GM23338 (cell line): Measurements from ENCODE around the gene NDE1. TPM values are rescaled to one million over a fixed set of nuclear protein-coding genes. Genes with fewer than 3 reads are reported as not detected.
"Not testable (repeated sequence)": the region's sequence is repeated elsewhere in the genome, so short reads cannot be mapped to it uniquely, and the experiment has no call there.

Experiments used
- ATAC-seq: fragments of 200-7000 bp; cut with Tn5 transposase; 3 replicates; pipeline ENCODE4 v1.9.1; 2020
- DNase-seq: peaks from one replicate; pipeline ENCODE4 v3.0.0-alpha.2; 2015; ENCODE audit warnings: low spot score
- H2AFZ ChIP-seq: fragments of 200-600 bp; sonication (generic); 2 replicates; pipeline ENCODE4 v1.8.0; 2016; ENCODE audit warnings: antibody characterized with exemption, mild to moderate bottlenecking, moderate library complexity
- H3F3A ChIP-seq: fragments of 200-600 bp; sonication (generic); replicated peaks from 2 replicates; pipeline ENCODE4 v1.8.0; 2017; ENCODE audit warnings: antibody characterized with exemption, mixed run types, low read depth
- H3K27ac ChIP-seq: fragments of 200-600 bp; sonication (generic); 2 replicates; pipeline ENCODE4 v1.6.1; 2016; ENCODE audit warnings: low read depth
- H3K27me3 ChIP-seq: fragments of 200-600 bp; sonication (generic); 2 replicates; pipeline ENCODE4 v1.8.0; 2016; ENCODE audit warnings: mild to moderate bottlenecking, mixed run types, moderate library complexity; ENCODE audit not compliant: insufficient read depth
- H3K36me3 ChIP-seq: fragments of 200-600 bp; sonication (generic); 2 replicates; pipeline ENCODE4 v1.8.0; 2016; ENCODE audit warnings: mild to moderate bottlenecking; ENCODE audit not compliant: insufficient read depth
- H3K4me1 ChIP-seq: fragments of 200-600 bp; sonication (generic); 2 replicates; pipeline ENCODE4 v1.8.0; 2016; ENCODE audit warnings: mild to moderate bottlenecking, moderate library complexity; ENCODE audit not compliant: insufficient read depth
- H3K4me2 ChIP-seq: fragments of 200-600 bp; sonication (generic); 2 replicates; pipeline ENCODE4 v1.7.1; 2017; ENCODE audit warnings: mixed run types
- H3K4me3 ChIP-seq: fragments of 200-600 bp; sonication (generic); 2 replicates; pipeline ENCODE4 v1.6.1; 2016; ENCODE audit warnings: mixed run types
- H3K79me2 ChIP-seq: fragments of 200-600 bp; sonication (generic); replicated peaks from 2 replicates; pipeline ENCODE4 v1.8.0; 2017; ENCODE audit warnings: mild to moderate bottlenecking; ENCODE audit not compliant: insufficient read depth
- H3K9me2 ChIP-seq: fragments of 200-600 bp; sonication (generic); 2 replicates; pipeline ENCODE4 v1.8.0; 2017; ENCODE audit not compliant: insufficient read depth
- H4K20me1 ChIP-seq: fragments of 200-600 bp; sonication (generic); replicated peaks from 2 replicates; pipeline ENCODE4 v1.8.0; 2017; ENCODE audit warnings: mild to moderate bottlenecking; ENCODE audit not compliant: insufficient read depth
- H3K27ac Mint-ChIP-seq: 2 replicates; pipeline ENCODE4 v1.8.0; 2020; ENCODE audit warnings: inconsistent platforms, mild to moderate bottlenecking, moderate library complexity, mixed read lengths
- H3K27me3 Mint-ChIP-seq: 3 replicates; pipeline ENCODE4 v1.8.0; 2022; ENCODE audit warnings: low read depth, mild to moderate bottlenecking, moderate library complexity, mixed read lengths, inconsistent platforms; ENCODE audit not compliant: insufficient read depth, poor library complexity
- H3K36me3 Mint-ChIP-seq: 3 replicates; pipeline ENCODE4 v1.8.0; 2021; ENCODE audit warnings: low read depth, mild to moderate bottlenecking, inconsistent platforms, moderate library complexity, mixed read lengths
- H3K4me1 Mint-ChIP-seq: 3 replicates; pipeline ENCODE4 v1.8.0; 2020; ENCODE audit warnings: mild to moderate bottlenecking, inconsistent platforms, mixed read lengths
- H3K4me3 Mint-ChIP-seq: 3 replicates; pipeline ENCODE4 v1.8.0; 2021; ENCODE audit warnings: moderate library complexity, mild to moderate bottlenecking, inconsistent platforms, mixed read lengths
- H3K9me3 Mint-ChIP-seq: 3 replicates; pipeline ENCODE4 v1.8.0; 2020; ENCODE audit warnings: moderate library complexity, mild to moderate bottlenecking, inconsistent platforms, mixed read lengths
- CREB1 ChIP-seq: fragments of 250-450 bp; sonication (Bioruptor Pico); IDR thresholded peaks from 2 replicates; pipeline ENCODE4 v1.5.0; 2020; ENCODE audit warnings: low read depth, mild to moderate bottlenecking, moderate library complexity
- EZH2phosphoT487 ChIP-seq: fragments of 200-600 bp; sonication (generic); IDR thresholded peaks from one replicate; pipeline ENCODE4 v1.8.1; 2018; ENCODE audit warnings: antibody characterized with exemption; ENCODE audit not compliant: unreplicated experiment
- JUNB ChIP-seq: IDR thresholded peaks from one replicate; pipeline ENCODE4 v1.6.1; 2016; ENCODE audit warnings: antibody characterized with exemption; ENCODE audit not compliant: unreplicated experiment
- NANOG ChIP-seq: IDR thresholded peaks from 2 replicates; pipeline ENCODE4 v1.6.1; 2016; ENCODE audit warnings: antibody characterized with exemption, borderline replicate concordance
- POLR2AphosphoS5 ChIP-seq: IDR thresholded peaks from 2 replicates; pipeline ENCODE4 v1.6.1; 2016; ENCODE audit warnings: antibody characterized with exemption, low read depth
- ZNF114 ChIP-seq: fragments of 250-450 bp; sonication (Bioruptor Pico); IDR thresholded peaks from 2 replicates; pipeline ENCODE4 v1.5.0; 2020; ENCODE audit warnings: mild to moderate bottlenecking, moderate library complexity
- ZNF331 ChIP-seq: fragments of 250-450 bp; sonication (Bioruptor Pico); IDR thresholded peaks from 2 replicates; pipeline ENCODE4 v1.5.0; 2020; ENCODE audit warnings: low read depth, mild to moderate bottlenecking, moderate library complexity
- polyA plus RNA-seq: library from polyadenylated mRNA; unstranded; fragments of >200 nt; fragmentation: Nextera tagmentation; extraction: Ambion mirVana; gene quantifications from 2 replicates; pipeline ENCODE4 v1.2.1, GENCODE V29; 2016
- total RNA-seq: library from RNA; depleted of rRNA; stranded (reverse); fragments of >200 nt; shearing (Covaris generic); gene quantifications from 2 replicates; pipeline ENCODE4 v1.2.3, GENCODE V29; 2014
- TF ChIP-seq, protein P1 (sequence below): IDR thresholded peaks from one replicate; pipeline ENCODE4 v1.6.1; 2018; ENCODE audit warnings: antibody characterized with exemption; ENCODE audit not compliant: unreplicated experiment

NDE1 gene
- total and polyA plus RNA-seq, 2 experiments from 2014 or later: 13.0 to 22.9 TPM

DNA sequence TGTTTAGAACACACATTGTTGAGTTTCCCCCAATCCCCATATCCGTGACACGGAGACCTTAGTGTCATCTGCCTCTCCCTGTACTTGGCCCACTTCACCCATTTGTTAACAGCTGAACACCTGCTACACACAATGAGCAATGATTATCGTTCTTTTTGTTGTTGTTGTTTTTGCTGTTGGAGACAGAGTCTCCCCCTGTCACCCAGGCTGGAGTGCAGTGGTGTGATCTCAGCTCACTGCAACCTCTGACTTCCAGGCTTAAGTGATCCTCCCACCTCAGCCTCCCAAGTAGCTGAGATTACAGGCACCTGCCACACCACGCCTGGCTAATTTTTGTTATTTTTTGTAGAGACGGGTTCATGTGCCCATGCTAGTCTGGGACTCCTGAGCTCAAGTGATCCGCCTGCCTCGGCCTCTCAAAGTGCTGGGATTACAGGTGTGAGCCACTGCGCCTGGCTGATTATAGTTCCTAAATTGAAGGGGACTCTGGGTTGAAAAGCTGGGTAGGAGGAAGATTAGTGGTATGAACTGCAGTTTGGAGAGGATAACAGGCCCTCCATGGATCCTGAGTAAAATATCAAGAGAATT lies 21.6 kb downstream of the NDE1 start:
- Histone ChIP-seq H4K20me1 (no peaks in the 10 kb centered on the region; the same call in 1 of the 2 replicates), H3K9me2 (no peaks in the 10 kb centered on the region), H3K4me2 (no peak overlapping the region), H3K36me3 (no peaks in the 10 kb centered on the region; the same call in 1 of the 2 replicates), H3K4me1 (0 out of 2 replicates have a peak, but pooled peaks cover 2% of the 10 kb centered on the region), H3K4me3 (no peak overlapping the region), H2AFZ (no peak overlapping the region), H3F3A (no peaks in the 10 kb centered on the region), H3K27ac (no peak overlapping the region), H3K27me3 (no peaks in the 10 kb centered on the region), H3K79me2 (no peaks in the 10 kb centered on the region)
- no peaks in the 10 kb centered on the region for H3K27me3 Mint-ChIP-seq
- H3K27ac Mint-ChIP-seq: no peak overlapping the region
- DNase-seq: no peak
- ATAC-seq: no peak
- H3K36me3 Mint-ChIP-seq: peaks cover 22% of the 10 kb centered on the region
- TF ChIP-seq, protein P1, sequence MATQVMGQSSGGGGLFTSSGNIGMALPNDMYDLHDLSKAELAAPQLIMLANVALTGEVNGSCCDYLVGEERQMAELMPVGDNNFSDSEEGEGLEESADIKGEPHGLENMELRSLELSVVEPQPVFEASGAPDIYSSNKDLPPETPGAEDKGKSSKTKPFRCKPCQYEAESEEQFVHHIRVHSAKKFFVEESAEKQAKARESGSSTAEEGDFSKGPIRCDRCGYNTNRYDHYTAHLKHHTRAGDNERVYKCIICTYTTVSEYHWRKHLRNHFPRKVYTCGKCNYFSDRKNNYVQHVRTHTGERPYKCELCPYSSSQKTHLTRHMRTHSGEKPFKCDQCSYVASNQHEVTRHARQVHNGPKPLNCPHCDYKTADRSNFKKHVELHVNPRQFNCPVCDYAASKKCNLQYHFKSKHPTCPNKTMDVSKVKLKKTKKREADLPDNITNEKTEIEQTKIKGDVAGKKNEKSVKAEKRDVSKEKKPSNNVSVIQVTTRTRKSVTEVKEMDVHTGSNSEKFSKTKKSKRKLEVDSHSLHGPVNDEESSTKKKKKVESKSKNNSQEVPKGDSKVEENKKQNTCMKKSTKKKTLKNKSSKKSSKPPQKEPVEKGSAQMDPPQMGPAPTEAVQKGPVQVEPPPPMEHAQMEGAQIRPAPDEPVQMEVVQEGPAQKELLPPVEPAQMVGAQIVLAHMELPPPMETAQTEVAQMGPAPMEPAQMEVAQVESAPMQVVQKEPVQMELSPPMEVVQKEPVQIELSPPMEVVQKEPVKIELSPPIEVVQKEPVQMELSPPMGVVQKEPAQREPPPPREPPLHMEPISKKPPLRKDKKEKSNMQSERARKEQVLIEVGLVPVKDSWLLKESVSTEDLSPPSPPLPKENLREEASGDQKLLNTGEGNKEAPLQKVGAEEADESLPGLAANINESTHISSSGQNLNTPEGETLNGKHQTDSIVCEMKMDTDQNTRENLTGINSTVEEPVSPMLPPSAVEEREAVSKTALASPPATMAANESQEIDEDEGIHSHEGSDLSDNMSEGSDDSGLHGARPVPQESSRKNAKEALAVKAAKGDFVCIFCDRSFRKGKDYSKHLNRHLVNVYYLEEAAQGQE: no peak
- TF ChIP-seq POLR2AphosphoS5 (no peak), JUNB (no peak), ZNF114 (CRISPR knock-in tag) (no peak), CREB1 (CRISPR knock-in tag) (no peak), ZNF331 (CRISPR knock-in tag) (no peak), EZH2phosphoT487 (no peak), NANOG (no peak)
- H3K4me1 Mint-ChIP-seq: peaks cover 2% of the 10 kb centered on the region; the same call in 1 of the 3 replicates
- H3K4me3 Mint-ChIP-seq: no peak overlapping the region
- no peaks in the 10 kb centered on the region for H3K9me3 Mint-ChIP-seq

DNA sequence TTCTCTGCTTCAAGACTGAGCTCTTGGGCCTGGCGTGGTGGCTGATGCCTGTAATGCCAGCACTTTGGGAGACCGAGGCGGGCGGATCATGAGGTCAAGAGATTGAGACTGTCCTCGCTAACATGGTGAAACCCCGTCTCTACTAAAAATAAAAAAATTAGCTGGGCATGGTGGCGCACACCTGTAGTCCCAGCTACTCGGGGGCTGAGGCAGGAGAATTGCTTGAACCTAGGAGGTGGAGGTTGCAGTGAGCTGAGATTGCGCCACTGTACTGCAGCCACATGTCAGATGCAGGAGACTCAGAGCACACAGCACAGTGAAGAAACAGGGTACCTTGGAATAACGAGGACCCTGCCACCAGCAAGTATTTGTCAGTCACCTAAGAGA lies 22.1 kb downstream of the NDE1 start:
- H3K79me2 ChIP-seq, H3K27ac Mint-ChIP-seq, DNase-seq, H3K4me2 ChIP-seq, H3K36me3 ChIP-seq, H4K20me1 ChIP-seq, H3K27me3 ChIP-seq, H3K27me3 Mint-ChIP-seq, ATAC-seq, H3K4me3 ChIP-seq, H3K9me3 Mint-ChIP-seq, H3K4me3 Mint-ChIP-seq, H2AFZ ChIP-seq, H3K4me1 Mint-ChIP-seq, H3K9me2 ChIP-seq, H3F3A ChIP-seq, H3K4me1 ChIP-seq: not testable (repeated sequence)
- peaks cover 21% of the 10 kb centered on the region for H3K36me3 Mint-ChIP-seq
- H3K27ac ChIP-seq: peak overlapping the region; percentile 84; the same call in 1 of the 2 replicates
